GM19452 (cell line): Measurements from ENCODE around the gene MID1.
"Not testable (repeated sequence)": the region's sequence is repeated elsewhere in the genome, so short reads cannot be mapped to it uniquely, and the experiment has no call there.

Experiments
- ATAC-seq: cut with Tn5 transposase; IDR thresholded peaks from one replicate; pipeline ENCODE4 v1.9.1; 2021; ENCODE audit not compliant: unreplicated experiment

Gene MID1

DNA sequence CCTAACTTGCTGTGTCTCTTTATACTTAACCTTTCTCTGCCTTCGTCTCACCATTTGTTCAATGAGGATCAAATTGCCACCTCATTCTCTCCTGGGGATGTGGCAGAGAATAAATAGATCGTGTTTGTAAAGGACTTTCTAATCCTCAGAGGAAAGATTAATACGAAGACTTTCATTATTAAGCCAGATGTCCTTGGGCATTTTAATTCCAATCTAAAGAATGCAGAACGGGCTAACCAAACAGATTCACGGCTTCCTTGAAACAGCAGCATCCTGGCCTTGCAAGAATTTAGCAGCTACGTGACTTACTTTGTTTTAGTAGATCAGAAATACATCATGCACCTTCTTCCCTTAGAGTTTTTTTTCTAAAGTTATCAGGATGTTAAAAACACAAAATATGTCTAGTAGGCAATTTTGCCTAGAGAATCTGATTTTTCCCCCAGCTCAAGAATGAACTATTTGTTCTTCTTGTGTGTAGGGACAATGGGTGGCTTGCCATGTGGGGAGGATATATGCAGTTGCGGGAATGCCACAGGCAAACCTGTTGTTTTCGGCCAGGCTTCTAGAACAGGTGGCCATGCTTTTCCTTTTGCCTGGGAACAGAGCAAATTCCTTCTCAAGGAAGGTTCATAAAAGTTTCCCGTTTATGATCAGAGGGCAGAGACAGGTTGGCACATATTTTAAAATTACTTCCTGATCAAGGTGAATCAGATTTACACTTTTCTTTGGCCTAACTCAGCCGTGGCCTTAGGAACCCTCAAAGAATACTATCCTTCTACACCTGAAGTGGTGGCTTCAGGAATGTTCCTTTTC, 3.0 kb downstream of the MID1 start:
- ATAC-seq: no peak

GRCh38 chrX:10615931-10616774, 4.2 kb downstream of the MID1 start:
- ATAC-seq: no peak

GRCh38 chrX:10612215-10612614, 8.2 kb downstream of the MID1 start:
- no peak for ATAC-seq

GRCh38 chrX:10611441-10612090, 8.8 kb downstream of the MID1 start:
- no peak for ATAC-seq

DNA sequence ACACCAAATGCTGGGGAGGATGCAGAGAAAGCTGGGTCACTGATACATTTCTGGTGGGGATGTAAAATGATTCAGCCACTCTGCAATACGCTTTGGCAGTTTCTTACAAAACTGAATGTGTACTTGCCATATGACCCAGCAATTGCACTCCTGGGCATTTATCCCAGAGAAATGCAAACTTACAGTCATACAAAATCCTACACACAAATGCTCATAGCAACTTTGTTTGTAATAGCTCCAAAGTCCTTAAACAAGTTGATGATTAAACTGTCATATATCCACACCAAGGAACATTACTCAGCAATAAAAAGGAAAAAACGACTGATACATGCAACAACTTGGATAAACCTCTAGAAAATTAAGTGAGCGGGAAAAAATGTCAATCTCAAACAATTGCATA, 12.3 kb downstream of the MID1 start:
- no peak for ATAC-seq

DNA sequence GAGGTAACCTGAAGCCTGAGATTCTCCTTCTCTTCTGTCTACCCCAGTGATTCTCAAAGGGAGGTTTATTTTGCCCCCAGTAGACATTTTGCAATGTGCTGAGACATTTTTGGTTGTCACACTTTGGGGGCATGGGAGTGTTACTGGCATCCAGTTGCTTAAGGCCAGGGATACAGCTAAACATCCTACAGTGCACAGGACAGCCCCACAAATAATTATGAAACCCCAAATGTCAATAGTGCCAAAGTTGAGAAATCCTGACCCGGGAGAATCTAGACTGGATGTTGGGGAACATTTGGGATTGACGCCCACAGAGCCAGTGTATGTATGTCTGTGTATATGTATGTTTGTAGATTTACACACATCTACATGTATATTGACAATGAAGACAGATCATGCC, 13.2 kb downstream of the MID1 start:
- no peak for ATAC-seq

DNA sequence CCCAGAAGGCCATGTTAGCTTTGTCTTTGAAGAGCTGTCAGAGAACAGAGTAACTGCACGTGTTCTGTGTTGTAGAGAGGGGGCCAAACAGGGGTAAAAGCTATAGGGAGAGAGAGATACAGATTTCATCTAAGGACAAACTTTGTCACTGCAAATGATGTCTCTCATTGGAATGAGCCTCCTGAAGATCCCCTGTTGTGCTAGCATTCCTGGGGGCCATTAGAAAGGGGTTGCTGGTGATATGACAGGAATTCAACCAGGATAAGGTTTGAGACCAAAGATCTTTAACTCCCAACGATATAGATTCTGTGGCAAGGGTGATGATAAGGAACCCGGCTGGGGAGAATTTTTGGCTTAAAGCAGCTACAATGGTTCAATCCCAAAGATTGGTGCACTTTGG, 16.8 kb downstream of the MID1 start:
- ATAC-seq: no peak

GRCh38 chrX:10602646-10603045, 17.7 kb downstream of the MID1 start:
- ATAC-seq: no peak

DNA sequence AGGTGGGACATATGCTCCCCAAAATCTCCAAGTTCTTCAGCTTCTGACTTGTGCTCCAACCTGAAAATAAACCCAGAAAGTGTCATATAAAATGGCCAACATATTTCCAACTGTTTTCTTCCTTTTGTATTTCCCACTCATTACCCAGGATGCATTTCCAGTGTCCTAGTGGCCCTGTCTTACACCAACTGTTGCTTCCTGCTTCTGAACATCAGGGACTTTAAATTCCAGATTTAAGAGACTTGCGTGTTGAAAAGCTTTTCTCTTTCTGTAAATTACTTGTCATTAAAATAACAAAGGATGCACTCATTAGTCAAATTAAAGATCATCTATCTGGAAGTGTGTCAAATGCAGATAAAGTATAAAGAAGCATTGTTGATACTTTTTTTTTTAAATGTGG, 19.9 kb downstream of the MID1 start:
- no peak for ATAC-seq

DNA sequence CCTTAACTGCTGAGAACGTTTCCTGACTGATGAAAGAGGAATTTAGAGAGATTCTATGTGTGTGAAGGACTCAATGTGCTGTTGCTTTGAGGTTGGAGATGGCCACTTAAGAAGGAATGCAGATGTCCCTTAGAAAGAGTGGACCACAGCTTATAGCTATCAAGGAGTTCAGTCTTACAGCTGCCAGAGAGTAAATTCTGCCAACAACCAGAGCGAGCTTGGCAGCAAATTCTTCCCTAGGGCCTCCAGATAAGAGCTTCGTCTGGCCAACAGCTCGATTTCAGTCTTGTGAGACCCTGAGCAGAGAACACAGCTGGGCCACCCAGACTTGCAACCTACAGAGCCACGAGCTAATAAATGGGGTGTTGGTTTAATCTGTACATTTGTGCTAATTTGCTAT, 21.8 kb downstream of the MID1 start:
- no peak for ATAC-seq

DNA sequence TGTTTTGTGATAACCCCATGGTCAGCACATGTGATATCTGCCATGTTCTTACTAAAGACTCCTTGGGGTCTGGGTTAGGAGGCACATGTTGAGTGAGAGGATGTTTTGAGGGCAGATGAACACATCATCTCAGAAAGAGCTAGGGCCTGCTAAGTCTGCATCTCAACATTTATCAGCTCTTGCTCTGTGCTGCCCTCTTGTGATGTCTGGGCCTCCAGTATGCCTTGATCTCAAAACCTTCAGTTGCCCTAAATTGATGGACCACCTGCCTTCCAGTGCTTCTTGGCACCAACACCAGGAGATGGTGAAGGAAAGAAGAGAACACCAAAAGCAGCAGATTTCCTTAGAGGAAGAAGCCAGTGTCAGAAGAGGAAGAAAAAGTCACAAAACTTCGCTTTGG, 22.5 kb downstream of the MID1 start:
- ATAC-seq: no peak

DNA sequence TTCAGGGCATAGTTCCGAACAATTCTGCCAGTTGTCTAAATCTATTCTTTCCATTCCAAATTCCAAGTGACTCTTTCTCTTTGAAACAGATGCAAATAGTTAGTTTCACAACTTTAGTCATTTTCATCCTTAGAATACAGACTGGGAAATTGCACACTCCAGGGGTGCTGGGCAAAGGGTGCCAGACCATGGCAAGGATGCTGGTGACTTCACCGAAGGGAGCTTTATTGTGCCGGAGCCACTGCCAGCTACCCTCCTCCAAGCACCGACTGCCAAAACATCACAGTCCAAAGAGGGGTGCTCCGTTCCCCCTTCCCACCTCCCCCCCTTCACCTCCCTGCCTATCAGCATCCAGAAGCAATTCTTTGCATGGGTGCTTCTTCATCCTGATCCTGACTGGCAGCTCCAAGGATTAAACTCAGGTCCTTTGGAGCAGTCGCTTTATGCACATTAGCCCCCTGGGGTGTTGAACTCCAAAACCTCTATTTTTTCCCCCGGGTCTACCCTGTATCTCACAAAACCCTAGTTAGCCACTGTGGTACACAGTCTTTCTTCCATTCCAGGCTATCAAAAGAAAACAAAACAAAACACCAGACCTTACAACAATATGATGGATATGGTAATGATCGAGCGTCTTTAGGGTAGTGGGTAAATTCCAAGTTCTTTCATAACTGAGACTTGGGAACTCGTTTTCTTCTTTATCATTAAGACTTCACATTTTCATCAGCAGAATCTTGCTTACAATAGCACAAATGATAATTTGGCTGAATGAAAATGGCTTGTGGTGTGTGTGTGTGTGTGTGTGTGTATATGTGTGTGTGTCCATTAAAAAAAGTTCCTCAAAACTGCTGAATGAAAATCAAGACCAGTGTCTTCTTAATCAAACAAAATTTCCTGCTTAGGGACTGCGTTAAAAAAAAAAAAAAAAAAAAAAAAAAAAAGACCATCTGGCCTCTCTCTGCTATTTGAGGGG, 28.7 kb downstream of the MID1 start:
- ATAC-seq: no peak

DNA sequence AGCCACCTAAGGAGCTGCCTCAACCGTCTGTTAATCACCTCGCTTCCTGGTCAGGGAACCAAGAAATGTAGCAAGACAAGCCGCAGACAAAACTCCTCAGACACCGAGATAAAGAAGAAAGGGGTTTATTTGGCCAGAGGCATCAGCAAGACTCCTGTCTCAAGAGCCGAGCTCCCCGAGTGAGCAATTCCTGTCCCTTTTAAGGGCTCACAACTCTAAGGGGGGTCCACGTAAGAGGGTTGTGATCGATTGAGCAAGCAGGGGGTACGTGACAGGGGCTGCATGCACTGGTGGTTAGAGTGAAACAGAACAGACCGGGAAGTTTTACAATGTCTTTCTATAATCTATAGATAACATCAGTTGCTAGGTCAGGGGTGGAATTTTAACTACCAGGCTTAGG, 30.6 kb downstream of the MID1 start:
- ATAC-seq: not testable (repeated sequence)

GRCh38 chrX:10589098-10589497, 31.3 kb downstream of the MID1 start:
- ATAC-seq: no peak

GRCh38 chrX:10584882-10585281, 35.5 kb downstream of the MID1 start:
- not testable (repeated sequence) for ATAC-seq

DNA sequence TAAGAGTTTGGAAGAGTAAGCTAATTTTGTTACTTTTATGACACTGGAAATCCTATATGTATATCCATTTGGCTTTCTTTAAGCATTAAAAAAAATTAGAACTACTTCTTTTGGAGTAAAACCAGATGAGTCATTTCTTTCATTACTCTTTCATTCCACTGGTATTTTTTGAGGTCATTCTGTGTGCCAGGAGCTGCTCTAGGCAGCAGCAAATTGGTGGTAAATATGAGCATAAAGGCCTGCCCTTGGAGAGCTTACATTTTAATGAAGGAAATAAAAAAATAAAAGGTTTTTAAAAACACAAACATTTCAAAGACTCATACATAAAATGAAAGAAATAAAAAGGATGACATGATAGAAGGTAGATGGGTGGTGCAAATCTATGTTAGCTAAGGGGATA, 37.4 kb downstream of the MID1 start:
- no peak for ATAC-seq

DNA sequence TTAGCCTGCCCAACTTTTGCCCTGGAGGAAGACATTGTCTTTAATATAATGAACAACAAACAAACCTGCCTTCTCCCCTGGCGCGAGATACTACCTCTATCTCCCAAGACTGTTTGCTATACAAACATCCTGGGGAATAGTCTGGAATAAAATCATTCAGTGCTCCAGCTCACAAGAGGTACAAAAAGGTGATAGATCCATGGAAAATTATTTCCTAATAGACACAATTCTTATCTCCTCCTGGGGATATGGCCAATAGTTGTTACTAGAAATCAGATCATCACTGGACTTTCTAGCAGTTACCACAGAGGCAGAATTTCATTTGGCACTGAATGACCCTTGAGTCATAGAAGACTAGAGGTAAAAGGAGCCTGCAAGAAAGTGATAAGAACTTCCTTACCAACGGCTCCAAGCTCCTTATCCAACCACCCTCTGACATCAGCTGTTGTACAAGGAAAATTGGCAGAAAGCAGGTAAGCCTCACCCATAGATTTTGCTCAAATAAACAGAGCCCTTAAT, 38.1 kb downstream of the MID1 start:
- ATAC-seq: no peak

- no peak for ATAC-seq
Observed at GRCh38 chrX:10579112-10580011, 41.0 kb downstream of the MID1 start.

- no peak for ATAC-seq
Observed at GRCh38 chrX:10578527-10578926, 41.9 kb downstream of the MID1 start.
